Measurements from ENCODE around the gene TRPC1. TPM values are rescaled to one million over a fixed set of nuclear protein-coding genes. Genes with fewer than 3 reads are reported as not detected.

The TRPC1 gene
- total RNA-seq, 2 donors from 2014 or later, result 37.0 to 48.5 TPM

GRCh38 chr3:142716102-142716501 is 7.7 kb upstream of the TRPC1 start:
- H3K36me3 ChIP-seq, result no peaks in the 10 kb centered on the region
- no peak for ATAC-seq (ENCODE audit: insufficient number of reproducible peaks, low FRiP score, low read depth)
- H3K27ac ChIP-seq, result no peak overlapping the region
- no peaks in the 10 kb centered on the region for H3K4me1 ChIP-seq (ENCODE audit: control insufficient read depth in 1 of 2, low read depth in 2 of 2)
- TF ChIP-seq CTCF (IDR thresholded peaks at IDR 0.05), result no peak
- no peaks in the 10 kb centered on the region for H3K27me3 ChIP-seq (replicated peaks; ENCODE audit: insufficient read depth)
- H3K4me3 ChIP-seq, result no peak overlapping the region
- H3K9me3 ChIP-seq, result no peaks in the 10 kb centered on the region
- DNase-seq (ENCODE audit: low spot score), result no peak

GRCh38 chr3:142723665-142723967 is 218 bp upstream of the TRPC1 start:
- no peaks in the 10 kb centered on the region for H3K36me3 ChIP-seq
- no peak for ATAC-seq (ENCODE audit: insufficient number of reproducible peaks, low FRiP score, low read depth)
- H3K4me3 ChIP-seq, result peak overlapping the region; percentile 77
- H3K27ac ChIP-seq, result no peak overlapping the region
- no peaks in the 10 kb centered on the region for H3K27me3 ChIP-seq (replicated peaks; ENCODE audit: insufficient read depth)
- peaks cover 0 to 21% of the 10 kb centered on the region in 2 donors for H3K4me1 ChIP-seq (ENCODE audit: control insufficient read depth in 1 of 2, low read depth in 2 of 2)
- no peaks in the 10 kb centered on the region for H3K9me3 ChIP-seq
- no peak for DNase-seq (ENCODE audit: low spot score)
- TF ChIP-seq CTCF (IDR thresholded peaks at IDR 0.05), result no peak

GRCh38 chr3:142724682-142725356 is 985 bp downstream of the TRPC1 start:
- Histone ChIP-seq H3K36me3 (no peaks in the 10 kb centered on the region), H3K4me1 (ENCODE audit: control insufficient read depth in 1 of 2, low read depth in 2 of 2) (peaks cover 0 to 21% of the 10 kb centered on the region in 2 donors), H3K9me3 (no peaks in the 10 kb centered on the region), H3K27me3 (replicated peaks; ENCODE audit: insufficient read depth) (no peaks in the 10 kb centered on the region), H3K27ac (peak overlapping the region; percentile 67 to 89), H3K4me3 (peak overlapping the region; percentile 77)
- DNase-seq (ENCODE audit: low spot score) (no peak), ATAC-seq (ENCODE audit: insufficient number of reproducible peaks, low FRiP score, low read depth) (no peak)
- TF ChIP-seq CTCF (IDR thresholded peaks at IDR 0.05), result no peak

GRCh38 chr3:142725357-142725739 is 1.5 kb downstream of the TRPC1 start:
- DNase-seq (ENCODE audit: low spot score) (no peak), ATAC-seq (ENCODE audit: insufficient number of reproducible peaks, low FRiP score, low read depth) (no peak)
- no peaks in the 10 kb centered on the region for H3K27me3 ChIP-seq (replicated peaks; ENCODE audit: insufficient read depth)
- TF ChIP-seq CTCF (IDR thresholded peaks at IDR 0.05), result no peak
- no peaks in the 10 kb centered on the region for H3K9me3 ChIP-seq
- peaks cover 0 to 21% of the 10 kb centered on the region in 2 donors for H3K4me1 ChIP-seq (ENCODE audit: control insufficient read depth in 1 of 2, low read depth in 2 of 2)
- H3K4me3 ChIP-seq, result peak overlapping the region; percentile 77
- H3K36me3 ChIP-seq, result no peaks in the 10 kb centered on the region
- H3K27ac ChIP-seq, result no peak overlapping the region

GRCh38 chr3:142726017-142726416 is 2.2 kb downstream of the TRPC1 start:
- TF ChIP-seq CTCF (IDR thresholded peaks at IDR 0.05), result no peak
- Histone ChIP-seq H3K27me3 (replicated peaks; ENCODE audit: insufficient read depth) (no peaks in the 10 kb centered on the region), H3K27ac (no peak overlapping the region), H3K36me3 (no peaks in the 10 kb centered on the region), H3K4me1 (ENCODE audit: control insufficient read depth in 1 of 2, low read depth in 2 of 2) (peaks cover 0 to 21% of the 10 kb centered on the region in 2 donors), H3K9me3 (no peaks in the 10 kb centered on the region), H3K4me3 (no peak overlapping the region)
- ATAC-seq (ENCODE audit: insufficient number of reproducible peaks, low FRiP score, low read depth), result no peak
- no peak for DNase-seq (ENCODE audit: low spot score)

Data from thoracic aorta (tissue), 2 donors.